ENCODE measurements around the gene DNAJC5.

DNAJC5 gene

GRCh38 chr20:63854766-63855362 is 40.1 kb upstream of the DNAJC5 start:
- H2AK5ac ChIP-seq (ENCODE audit: low read length) = peak overlapping the region; percentile 94
- H3K9ac ChIP-seq (ENCODE audit: low read length) = peak overlapping the region; percentile 74
- H3K18ac ChIP-seq (ENCODE audit: low read length) = peak overlapping the region; percentile 71
- H3K23ac ChIP-seq (ENCODE audit: low read length) = no peak overlapping the region
- H3K27ac ChIP-seq (ENCODE audit: low read depth, low read length) = no peak overlapping the region
- no peak overlapping the region for H4K5ac ChIP-seq (ENCODE audit: low read length)
- H3K4me1 ChIP-seq (ENCODE audit: control insufficient read depth, low read depth, low read length) = peaks cover 5% of the 10 kb centered on the region
- peak overlapping the region; percentile 89 for H3K56ac ChIP-seq (ENCODE audit: low read length)
- WGBS (ENCODE audit: extremely low coverage, insufficient coverage, low lambda C conversion rate) = no CpG with 5 or more reads among the region's 26 CpGs
- H2BK15ac ChIP-seq (replicated peaks; ENCODE audit: low read depth) = no peak overlapping the region
- peak overlapping the region; percentile 67 for H2BK5ac ChIP-seq (ENCODE audit: low read length)
- no peaks in the 10 kb centered on the region for H3K79me1 ChIP-seq (ENCODE audit: low read length)
- H3K4me3 ChIP-seq (ENCODE audit: low read length) = no peak overlapping the region
- H3K79me2 ChIP-seq (ENCODE audit: control insufficient read depth, insufficient read depth, low read length) = no peaks in the 10 kb centered on the region
- DNase-seq = peak; percentile 44
- H3K4me2 ChIP-seq (ENCODE audit: low read length) = peak overlapping the region; percentile 26
- peak overlapping the region; percentile 15 for H2BK120ac ChIP-seq (ENCODE audit: low read depth, low read length)
- H3K27me3 ChIP-seq (ENCODE audit: insufficient read depth, low read length, poor library complexity) = no peaks in the 10 kb centered on the region
- H4K8ac ChIP-seq (ENCODE audit: low read depth, low read length) = no peak overlapping the region
- no peaks in the 10 kb centered on the region for H3K36me3 ChIP-seq (ENCODE audit: control insufficient read depth, insufficient read depth, low read length)
- H3K4ac ChIP-seq (ENCODE audit: low read depth, low read length) = peak overlapping the region; percentile 66

- peak overlapping the region; percentile 71 for H3K18ac ChIP-seq (ENCODE audit: low read length)
- peak overlapping the region; percentile 67 for H3K9ac ChIP-seq (ENCODE audit: low read length)
- no CpG with 5 or more reads among the region's 36 CpGs for WGBS (ENCODE audit: extremely low coverage, insufficient coverage, low lambda C conversion rate)
- peak overlapping the region; percentile 26 for H3K4me2 ChIP-seq (ENCODE audit: low read length)
- no peak overlapping the region for H3K27ac ChIP-seq (ENCODE audit: low read depth, low read length)
- H2BK5ac ChIP-seq (ENCODE audit: low read length) = no peak overlapping the region
- peak overlapping the region; percentile 89 for H3K56ac ChIP-seq (ENCODE audit: low read length)
- H3K4ac ChIP-seq (ENCODE audit: low read depth, low read length) = peak overlapping the region; percentile 66
- no peaks in the 10 kb centered on the region for H3K27me3 ChIP-seq (ENCODE audit: insufficient read depth, low read length, poor library complexity)
- H2AK5ac ChIP-seq (ENCODE audit: low read length) = no peak overlapping the region
- H3K79me1 ChIP-seq (ENCODE audit: low read length) = no peaks in the 10 kb centered on the region
- H3K4me3 ChIP-seq (ENCODE audit: low read length) = no peak overlapping the region
- H3K4me1 ChIP-seq (ENCODE audit: control insufficient read depth, low read depth, low read length) = peaks cover 5% of the 10 kb centered on the region
- DNase-seq = peak; percentile 42
- H2BK15ac ChIP-seq (replicated peaks; ENCODE audit: low read depth) = no peak overlapping the region
- no peak overlapping the region for H2BK120ac ChIP-seq (ENCODE audit: low read depth, low read length)
- H3K23ac ChIP-seq (ENCODE audit: low read length) = no peak overlapping the region
- H3K79me2 ChIP-seq (ENCODE audit: control insufficient read depth, insufficient read depth, low read length) = no peaks in the 10 kb centered on the region
- H4K8ac ChIP-seq (ENCODE audit: low read depth, low read length) = no peak overlapping the region
- no peak overlapping the region for H4K5ac ChIP-seq (ENCODE audit: low read length)
- H3K36me3 ChIP-seq (ENCODE audit: control insufficient read depth, insufficient read depth, low read length) = no peaks in the 10 kb centered on the region
These were observed 39.4 kb upstream of the DNAJC5 start for GRCh38 chr20:63855363-63856097.

GRCh38 chr20:63856098-63856511 is 38.8 kb upstream of the DNAJC5 start:
- Histone ChIP-seq H2BK15ac (replicated peaks; ENCODE audit: low read depth) (no peak overlapping the region), H4K8ac (ENCODE audit: low read depth, low read length) (no peak overlapping the region), H2BK5ac (ENCODE audit: low read length) (no peak overlapping the region), H3K9ac (ENCODE audit: low read length) (no peak overlapping the region), H3K27me3 (ENCODE audit: insufficient read depth, low read length, poor library complexity) (no peaks in the 10 kb centered on the region), H3K79me2 (ENCODE audit: control insufficient read depth, insufficient read depth, low read length) (no peaks in the 10 kb centered on the region), H2BK120ac (ENCODE audit: low read depth, low read length) (no peak overlapping the region), H3K56ac (ENCODE audit: low read length) (peak overlapping the region; percentile 44), H3K79me1 (ENCODE audit: low read length) (no peaks in the 10 kb centered on the region), H3K4me2 (ENCODE audit: low read length) (no peak overlapping the region), H4K5ac (ENCODE audit: low read length) (no peak overlapping the region), H2AK5ac (ENCODE audit: low read length) (no peak overlapping the region), H3K18ac (ENCODE audit: low read length) (no peak overlapping the region), H3K27ac (ENCODE audit: low read depth, low read length) (no peak overlapping the region), H3K36me3 (ENCODE audit: control insufficient read depth, insufficient read depth, low read length) (no peaks in the 10 kb centered on the region), H3K23ac (ENCODE audit: low read length) (no peak overlapping the region), H3K4me1 (ENCODE audit: control insufficient read depth, low read depth, low read length) (peaks cover 5% of the 10 kb centered on the region), H3K4me3 (ENCODE audit: low read length) (no peak overlapping the region), H3K4ac (ENCODE audit: low read depth, low read length) (no peak overlapping the region)
- DNase-seq = peak; percentile 38
- no CpG with 5 or more reads among the region's 22 CpGs for WGBS (ENCODE audit: extremely low coverage, insufficient coverage, low lambda C conversion rate)

GRCh38 chr20:63857764-63858392 is 37.0 kb upstream of the DNAJC5 start:
- Histone ChIP-seq H3K79me2 (ENCODE audit: control insufficient read depth, insufficient read depth, low read length) (no peaks in the 10 kb centered on the region), H3K9ac (ENCODE audit: low read length) (peak overlapping the region; percentile 50), H3K4me1 (ENCODE audit: control insufficient read depth, low read depth, low read length) (peaks cover 5% of the 10 kb centered on the region), H3K4me2 (ENCODE audit: low read length) (no peak overlapping the region), H2AK5ac (ENCODE audit: low read length) (no peak overlapping the region), H2BK5ac (ENCODE audit: low read length) (no peak overlapping the region), H3K56ac (ENCODE audit: low read length) (no peak overlapping the region), H4K5ac (ENCODE audit: low read length) (no peak overlapping the region), H2BK120ac (ENCODE audit: low read depth, low read length) (no peak overlapping the region), H3K18ac (ENCODE audit: low read length) (peak overlapping the region; percentile 2), H3K4me3 (ENCODE audit: low read length) (no peak overlapping the region), H2BK15ac (replicated peaks; ENCODE audit: low read depth) (no peak overlapping the region), H3K23ac (ENCODE audit: low read length) (no peak overlapping the region), H4K8ac (ENCODE audit: low read depth, low read length) (no peak overlapping the region), H3K79me1 (ENCODE audit: low read length) (no peaks in the 10 kb centered on the region), H3K27ac (ENCODE audit: low read depth, low read length) (peak overlapping the region; percentile 4), H3K36me3 (ENCODE audit: control insufficient read depth, insufficient read depth, low read length) (no peaks in the 10 kb centered on the region), H3K4ac (ENCODE audit: low read depth, low read length) (no peak overlapping the region), H3K27me3 (ENCODE audit: insufficient read depth, low read length, poor library complexity) (no peaks in the 10 kb centered on the region)
- no CpG with 5 or more reads among the region's 14 CpGs for WGBS (ENCODE audit: extremely low coverage, insufficient coverage, low lambda C conversion rate)
- DNase-seq = no peak

- Histone ChIP-seq H3K18ac (ENCODE audit: low read length) (peak overlapping the region; percentile 2), H3K4me1 (ENCODE audit: control insufficient read depth, low read depth, low read length) (peaks cover 5% of the 10 kb centered on the region), H3K4ac (ENCODE audit: low read depth, low read length) (no peak overlapping the region), H2AK5ac (ENCODE audit: low read length) (no peak overlapping the region), H3K4me2 (ENCODE audit: low read length) (no peak overlapping the region), H2BK15ac (replicated peaks; ENCODE audit: low read depth) (no peak overlapping the region), H3K79me2 (ENCODE audit: control insufficient read depth, insufficient read depth, low read length) (no peaks in the 10 kb centered on the region), H3K79me1 (ENCODE audit: low read length) (peaks cover 4% of the 10 kb centered on the region), H4K5ac (ENCODE audit: low read length) (no peak overlapping the region), H2BK5ac (ENCODE audit: low read length) (no peak overlapping the region), H3K4me3 (ENCODE audit: low read length) (no peak overlapping the region), H3K56ac (ENCODE audit: low read length) (peak overlapping the region; percentile 73), H3K27ac (ENCODE audit: low read depth, low read length) (peak overlapping the region; percentile 4), H3K23ac (ENCODE audit: low read length) (no peak overlapping the region), H3K9ac (ENCODE audit: low read length) (peak overlapping the region; percentile 50), H3K36me3 (ENCODE audit: control insufficient read depth, insufficient read depth, low read length) (no peaks in the 10 kb centered on the region), H4K8ac (ENCODE audit: low read depth, low read length) (no peak overlapping the region), H2BK120ac (ENCODE audit: low read depth, low read length) (no peak overlapping the region), H3K27me3 (ENCODE audit: insufficient read depth, low read length, poor library complexity) (no peaks in the 10 kb centered on the region)
- no CpG with 5 or more reads among the region's 12 CpGs for WGBS (ENCODE audit: extremely low coverage, insufficient coverage, low lambda C conversion rate)
- peak; percentile 86 for DNase-seq
These were observed 36.3 kb upstream of the DNAJC5 start for GRCh38 chr20:63858393-63859165.
